RWPE1 (cell line): ENCODE results near the gene GOLGA3.
A peak's percentile ranks its signal among the peaks of the same experiment; 100 is the strongest.

Source experiments
- CTCF ChIA-PET: fragments of 350-600 bp; sonication (Branson Sonifier 250); formaldehyde crosslinking; extraction: SDS; loops from one replicate; lab custom pipeline; 2021; lab: Yijun Ruan, JAX
- POLR2A ChIA-PET: fragments of 400-600 bp; formaldehyde crosslinking; extraction: SDS; loops from one replicate; lab custom pipeline; 2020; ENCODE audit warnings: antibody characterized with exemption; ENCODE audit not compliant: low non-redundant PET; lab: Yijun Ruan, JAX
- DNase-seq: peaks from one replicate; pipeline ENCODE4 v3.0.0; 2012; ENCODE audit warnings: low spot score
- H3K27ac ChIP-seq: fragments of 450-650 bp; 2 replicates; pipeline ENCODE4 v1.5.1; 2017
- TF ChIP-seq, protein P1 (sequence below): fragments of 450-650 bp; conservative IDR thresholded peaks from 2 replicates; pipeline ENCODE4 v1.5.1; 2017; ENCODE audit warnings: low read depth, mild to moderate bottlenecking

GOLGA3 gene

DNA sequence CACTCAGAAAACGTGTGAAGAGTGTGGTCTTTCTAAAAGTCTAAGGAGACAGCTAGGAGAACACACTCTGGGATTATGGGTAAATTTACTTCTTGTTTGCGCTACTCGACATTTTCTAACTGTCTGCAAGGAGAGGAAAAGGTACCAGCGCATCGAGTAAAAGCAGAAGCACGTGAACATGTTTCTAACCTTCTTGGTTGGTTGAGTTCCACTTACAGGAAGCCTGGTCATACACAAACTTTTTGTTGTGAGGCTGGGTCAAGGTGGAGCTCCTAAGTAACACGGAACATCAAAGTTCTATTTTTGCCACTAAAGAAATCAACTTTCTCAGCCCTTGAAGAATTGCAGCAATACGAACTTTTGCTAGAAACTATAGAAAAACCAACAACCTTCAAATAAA lies 87.0 kb downstream of the GOLGA3 start:
- DNase-seq: no peak
- ChIA-PET CTCF (interaction anchor here (0.6 kb wide), 1 partner anchor 31 kb away, joined by 3 read pairs; the partner anchor contains the start of gene PGAM5), POLR2A (no interaction called here)
- no peak overlapping the region for H3K27ac ChIP-seq
- TF ChIP-seq, protein P1, sequence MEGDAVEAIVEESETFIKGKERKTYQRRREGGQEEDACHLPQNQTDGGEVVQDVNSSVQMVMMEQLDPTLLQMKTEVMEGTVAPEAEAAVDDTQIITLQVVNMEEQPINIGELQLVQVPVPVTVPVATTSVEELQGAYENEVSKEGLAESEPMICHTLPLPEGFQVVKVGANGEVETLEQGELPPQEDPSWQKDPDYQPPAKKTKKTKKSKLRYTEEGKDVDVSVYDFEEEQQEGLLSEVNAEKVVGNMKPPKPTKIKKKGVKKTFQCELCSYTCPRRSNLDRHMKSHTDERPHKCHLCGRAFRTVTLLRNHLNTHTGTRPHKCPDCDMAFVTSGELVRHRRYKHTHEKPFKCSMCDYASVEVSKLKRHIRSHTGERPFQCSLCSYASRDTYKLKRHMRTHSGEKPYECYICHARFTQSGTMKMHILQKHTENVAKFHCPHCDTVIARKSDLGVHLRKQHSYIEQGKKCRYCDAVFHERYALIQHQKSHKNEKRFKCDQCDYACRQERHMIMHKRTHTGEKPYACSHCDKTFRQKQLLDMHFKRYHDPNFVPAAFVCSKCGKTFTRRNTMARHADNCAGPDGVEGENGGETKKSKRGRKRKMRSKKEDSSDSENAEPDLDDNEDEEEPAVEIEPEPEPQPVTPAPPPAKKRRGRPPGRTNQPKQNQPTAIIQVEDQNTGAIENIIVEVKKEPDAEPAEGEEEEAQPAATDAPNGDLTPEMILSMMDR: no peak

- TF ChIP-seq, protein P1: no peak
- ChIA-PET CTCF (no interaction called here), POLR2A (no interaction called here)
- 0 out of 2 replicates have a peak overlapping the region, but pooled peaks have one; percentile 5 for H3K27ac ChIP-seq
- DNase-seq: no peak
Observed at GRCh38 chr12:132740652-132741051, 88.0 kb downstream of the GOLGA3 start.

DNA sequence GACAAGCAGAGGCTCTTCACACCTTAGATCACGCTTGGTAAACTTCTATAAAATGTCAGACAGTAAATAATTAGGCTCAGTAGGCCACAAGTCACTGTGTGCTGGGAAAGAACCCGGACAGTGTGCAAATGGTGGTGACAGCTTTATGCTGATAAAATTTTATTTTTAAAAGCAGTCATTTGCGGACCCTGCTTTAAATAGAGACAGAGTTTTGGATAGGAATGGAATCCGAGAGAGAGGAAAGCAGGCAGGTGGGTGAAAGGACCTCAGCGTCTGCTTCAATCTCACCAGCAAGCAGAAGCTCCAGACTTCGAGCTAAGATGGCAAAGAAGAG lies 88.4 kb downstream of the GOLGA3 start:
- TF ChIP-seq, protein P1: no peak
- POLR2A ChIA-PET: no interaction called here
- CTCF ChIA-PET: interaction anchor here (0.6 kb wide), 1 partner anchor 20 kb away, joined by 3 read pairs; no protein-coding TSS in a partner anchor
- DNase-seq: no peak
- 0 out of 2 replicates have a peak overlapping the region, but pooled peaks have one; percentile 5 for H3K27ac ChIP-seq

GRCh38 chr12:132739600-132740312 lies 88.9 kb downstream of the GOLGA3 start:
- H3K27ac ChIP-seq: no peak overlapping the region; the same call in 1 of the 2 replicates
- TF ChIP-seq, protein P1: no peak
- POLR2A ChIA-PET: no interaction called here
- CTCF ChIA-PET: interaction anchor here (0.6 kb wide), 1 partner anchor 21 kb away, joined by 3 read pairs; no protein-coding TSS in a partner anchor
- DNase-seq: no peak

DNA sequence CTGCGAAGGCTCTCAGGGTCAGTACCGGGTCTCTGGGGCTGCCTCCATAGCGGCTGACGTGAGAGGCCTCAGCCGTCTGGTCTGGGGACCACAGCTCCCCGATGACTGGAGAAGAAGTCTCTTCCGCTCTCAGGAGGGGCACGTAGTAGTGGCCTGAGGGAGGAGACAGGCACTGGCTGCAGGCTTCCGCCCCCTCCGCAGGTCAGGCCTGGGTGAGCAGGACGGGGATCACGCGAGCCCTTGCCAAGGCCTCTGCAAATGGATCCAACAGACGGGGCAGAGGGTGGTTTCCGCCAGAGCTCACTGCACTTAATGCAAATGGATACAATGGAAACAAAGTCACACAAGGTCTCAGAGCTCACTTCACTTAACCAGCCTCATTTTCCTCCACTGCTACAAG lies 91.8 kb downstream of the GOLGA3 start:
- TF ChIP-seq, protein P1: no peak
- peak overlapping the region; percentile 21; the same call in 1 of the 2 replicates for H3K27ac ChIP-seq
- ChIA-PET POLR2A (no interaction called here), CTCF (no interaction called here)
- DNase-seq: no peak

- POLR2A ChIA-PET: no interaction called here
- CTCF ChIA-PET: no interaction called here
- no peak for DNase-seq
- TF ChIP-seq, protein P1: no peak
- peak overlapping the region; percentile 21; the same call in 1 of the 2 replicates for H3K27ac ChIP-seq
Observed at GRCh38 chr12:132736378-132736777, 92.3 kb downstream of the GOLGA3 start.
